AG04450 (cell line): ENCODE results near the gene SEMA3B. TPM values are rescaled to one million over a fixed set of nuclear protein-coding genes. Genes with fewer than 3 reads are reported as not detected.

ENCODE experiments used
- CTCF ChIA-PET: fragments of 300-600, 350-600 bp; formaldehyde crosslinking; extraction: SDS; loops from one replicate; lab custom pipeline; 2022; ENCODE audit warnings: antibody characterized with exemption, inconsistent platforms; lab: Charles Lee
- POLR2A ChIA-PET: fragments of 350-600 bp; formaldehyde crosslinking; extraction: SDS; loops from one replicate; lab custom pipeline; 2021; ENCODE audit warnings: antibody characterized with exemption, inconsistent platforms; lab: Yijun Ruan, JAX
- DNase-seq: peaks from one replicate; pipeline ENCODE4 v3.0.0-alpha.2; 2011; ENCODE audit warnings: low read depth, low spot score
- H3K27ac ChIP-seq: one replicate; pipeline ENCODE4 v1.5.1; 2012; ENCODE audit warnings: low read depth, low read length, control low read depth
- H3K27me3 ChIP-seq: one replicate; pipeline ENCODE4 v1.6.0; 2012; ENCODE audit warnings: low read length; ENCODE audit not compliant: control insufficient read depth, insufficient read depth
- H3K4me3 ChIP-seq: 2 replicates; pipeline ENCODE4 v1.5.1; 2011; ENCODE audit warnings: mild to moderate bottlenecking, low read depth, low read length, control low read depth
- H3K9me3 ChIP-seq: 2 replicates; pipeline ENCODE4 v1.5.1; 2012; ENCODE audit warnings: low read length; ENCODE audit not compliant: control insufficient read depth, insufficient read depth
- CTCF ChIP-seq: IDR thresholded peaks from 2 replicates; pipeline ENCODE4 v1.5.1; 2011; ENCODE audit warnings: low read depth, low read length, control low read depth, inconsistent platforms
- polyA plus RNA-seq: library from polyadenylated mRNA; depleted of rRNA; stranded (reverse); fragments of >200 nt; gene quantifications from 2 replicates; pipeline ENCODE4 v1.2.3, GENCODE V29; 2011

The SEMA3B gene
- polyA plus RNA-seq, 1 experiment = 22.0 TPM

- Histone ChIP-seq H3K9me3 (no peaks in the 10 kb centered on the region), H3K27ac (no peak overlapping the region), H3K4me3 (peak overlapping the region; percentile 95), H3K27me3 (no peaks in the 10 kb centered on the region)
- DNase-seq = no peak
- TF ChIP-seq CTCF = no peak
- POLR2A ChIA-PET = interaction anchor here (1.1 to 2.2 kb wide), 4 partner anchors 11 to 45 kb away, joined by 3 to 24 read pairs (median 10); no protein-coding TSS in a partner anchor
- CTCF ChIA-PET = interaction anchor here (0.7 to 3.6 kb wide), 3 partner anchors 10 to 22 kb away, joined by 8 to 25 read pairs (median 11); no protein-coding TSS in a partner anchor
These were observed 32.3 kb upstream of the SEMA3B start for GRCh38 chr3:50236484-50237132.

GRCh38 chr3:50237133-50237651 lies 31.8 kb upstream of the SEMA3B start:
- CTCF ChIA-PET = interaction anchor here (0.6 to 1.9 kb wide), 4 partner anchors 10 to 112 kb away, joined by 4 to 11 read pairs (median 9); no protein-coding TSS in a partner anchor

GRCh38 chr3:50237754-50238548 lies 31.0 kb upstream of the SEMA3B start:
- Histone ChIP-seq H3K27ac (peak overlapping the region; percentile 52), H3K4me3 (peak overlapping the region; percentile 95), H3K9me3 (no peaks in the 10 kb centered on the region), H3K27me3 (no peaks in the 10 kb centered on the region)
- POLR2A ChIA-PET = interaction anchor here (0.6 kb wide), 1 partner anchor 136 kb away, joined by 7 read pairs; no protein-coding TSS in a partner anchor
- no peak for TF ChIP-seq CTCF
- no peak for DNase-seq
- CTCF ChIA-PET = interaction anchor here (0.6 to 1.9 kb wide), 6 partner anchors 9 to 112 kb away, joined by 3 to 11 read pairs (median 6); no protein-coding TSS in a partner anchor

More at GRCh38 chr3:50237133-50237651, 31.8 kb upstream of the SEMA3B start:
- POLR2A ChIA-PET = interaction anchor here (2.2 kb wide), 1 partner anchor 10 kb away, joined by 24 read pairs; no protein-coding TSS in a partner anchor
- no peak for DNase-seq
- TF ChIP-seq CTCF = no peak
- Histone ChIP-seq H3K27ac (peak overlapping the region; percentile 52), H3K4me3 (peak overlapping the region; percentile 95), H3K9me3 (no peaks in the 10 kb centered on the region), H3K27me3 (no peaks in the 10 kb centered on the region)

- H3K9me3 ChIP-seq = no peaks in the 10 kb centered on the region
- DNase-seq = no peak
- no peaks in the 10 kb centered on the region for H3K27me3 ChIP-seq
- peak overlapping the region; percentile 95 for H3K4me3 ChIP-seq
- TF ChIP-seq CTCF = no peak
- ChIA-PET CTCF (interaction anchor here (1.4 to 1.9 kb wide), 3 partner anchors 8 to 21 kb away, joined by 3 to 11 read pairs (median 4); no protein-coding TSS in a partner anchor), POLR2A (interaction anchor here (0.6 kb wide), 1 partner anchor 136 kb away, joined by 7 read pairs; no protein-coding TSS in a partner anchor)
- peak overlapping the region; percentile 39 for H3K27ac ChIP-seq
These were observed 30.4 kb upstream of the SEMA3B start for GRCh38 chr3:50238549-50239026.
